HepG2 (cell line): ENCODE measurements around the gene LBX2. TPM values are rescaled to one million over a fixed set of nuclear protein-coding genes. Genes with fewer than 3 reads are reported as not detected.

Source experiments
- AKNA ChIP-seq: sonication (generic); formaldehyde crosslinking; IDR thresholded peaks from 2 replicates; pipeline ENCODE4 v1.4.0; 2020; ENCODE audit warnings: missing genetic modification reagents, borderline replicate concordance
- E2F2 ChIP-seq: sonication (generic); formaldehyde crosslinking; IDR thresholded peaks from 2 replicates; pipeline ENCODE4 v1.4.0; 2020; ENCODE audit warnings: missing genetic modification reagents, borderline replicate concordance
- FOXK1 ChIP-seq: sonication (generic); formaldehyde crosslinking; IDR thresholded peaks from 2 replicates; pipeline ENCODE4 v1.4.0; 2020; ENCODE audit warnings: low read depth, missing genetic modification reagents, borderline replicate concordance
- IRF9 ChIP-seq: sonication (generic); formaldehyde crosslinking; IDR thresholded peaks from 2 replicates; pipeline ENCODE4 v1.8.0; 2022; ENCODE audit warnings: missing genetic modification reagents, mild to moderate bottlenecking, borderline replicate concordance
- JUNB ChIP-seq: sonication (generic); formaldehyde crosslinking; IDR thresholded peaks from 2 replicates; pipeline ENCODE4 v1.8.0; 2022; ENCODE audit warnings: missing genetic modification reagents, mild to moderate bottlenecking, borderline replicate concordance
- NFIB ChIP-seq: sonication (generic); formaldehyde crosslinking; IDR thresholded peaks from 2 replicates; pipeline ENCODE4 v1.9.0; 2021; ENCODE audit warnings: missing genetic modification reagents, mild to moderate bottlenecking, borderline replicate concordance
- POGK ChIP-seq: sonication (generic); formaldehyde crosslinking; conservative IDR thresholded peaks from 2 replicates; pipeline ENCODE4 v1.8.0; 2022; ENCODE audit warnings: mild to moderate bottlenecking, moderate library complexity, missing genetic modification reagents
- RBFOX2 ChIP-seq: fragments of 200-400 bp; formaldehyde crosslinking; IDR thresholded peaks from 2 replicates; pipeline ENCODE4 v1.6.1; 2017; ENCODE audit warnings: low read depth, mild to moderate bottlenecking, low read length
- RXRB ChIP-seq: IDR thresholded peaks from 2 replicates; pipeline ENCODE4 v1.6.1; 2016; ENCODE audit warnings: borderline replicate concordance, missing genetic modification reagents, missing compliant biosample characterization
- SIX4 ChIP-seq: sonication (generic); formaldehyde crosslinking; IDR thresholded peaks from 2 replicates; pipeline ENCODE4 v1.4.0; 2020; ENCODE audit warnings: missing genetic modification reagents
- YEATS2 ChIP-seq: sonication (generic); formaldehyde crosslinking; IDR thresholded peaks from 2 replicates; pipeline ENCODE4 v1.4.0; 2020; ENCODE audit warnings: missing genetic modification reagents, borderline replicate concordance
- YEATS4 ChIP-seq: sonication (generic); formaldehyde crosslinking; IDR thresholded peaks from 2 replicates; pipeline ENCODE4 v1.4.0; 2020; ENCODE audit warnings: missing genetic modification reagents, borderline replicate concordance
- ZIK1 ChIP-seq: sonication (generic); formaldehyde crosslinking; IDR thresholded peaks from 2 replicates; pipeline ENCODE4 v1.5.0; 2020; ENCODE audit warnings: mild to moderate bottlenecking, low read depth, missing genetic modification reagents, borderline replicate concordance
- ZNF275 ChIP-seq: sonication (generic); formaldehyde crosslinking; IDR thresholded peaks from 2 replicates; pipeline ENCODE4 v1.8.0; 2022; ENCODE audit warnings: missing genetic modification reagents, mild to moderate bottlenecking, inconsistent platforms, borderline replicate concordance
- ZNF768 ChIP-seq: sonication (generic); formaldehyde crosslinking; IDR thresholded peaks from 2 replicates; pipeline ENCODE4 v1.4.0; 2020; ENCODE audit warnings: missing genetic modification reagents
- polyA plus RNA-seq, 8 experiments: library from polyadenylated mRNA; depleted of rRNA in 3 of 8; stranded (reverse) in 7 of 8; unstranded in 1 of 8; fragments of >200 nt; fragmentation: Illumina TruSeq in 4 of 8; extraction: Trizol in 4 of 8; gene quantifications; 2 replicates each; pipeline versions ENCODE4 v1.2.1 to v1.2.3, GENCODE V29; 2011 to 2016; ENCODE audit warnings: low read depth in 4 of 8, missing spikeins in 1 of 8, mixed read lengths in 1 of 8; ENCODE audit not compliant: insufficient read depth in 1 of 8
- total RNA-seq, 5 experiments: library from RNA; depleted of rRNA; stranded (reverse); fragments of >200 nt; fragmentation: Illumina TruSeq; extraction: Trizol; gene quantifications; 2 replicates each; pipeline ENCODE4 v1.2.3, GENCODE V29; 2016; ENCODE audit warnings: low read depth in 1 of 5

The LBX2 gene
- total and polyA plus RNA-seq, 2 of the 13 experiments (the other 11 are each of a cell fraction or from before 2014, with no cell fraction given): 6.4 to 8.1 TPM

GRCh38 chr2:74512744-74513604 is 13.6 kb upstream of the LBX2 start (continued):
- TF ChIP-seq YEATS4 (CRISPR knock-in tag) (no peak), ZIK1 (CRISPR knock-in tag) (no peak), RXRB (CRISPR knock-in tag) (no peak), RBFOX2 (peak; percentile 64), JUNB (CRISPR knock-in tag) (no peak), E2F2 (CRISPR knock-in tag) (no peak), ZNF768 (peak; percentile 68; the same call in 1 of the 2 replicates), AKNA (no peak), IRF9 (CRISPR knock-in tag) (peak; percentile 59; the same call in 1 of the 2 replicates), ZNF275 (CRISPR knock-in tag) (no peak), SIX4 (CRISPR knock-in tag) (no peak), YEATS2 (peak; percentile 17; the same call in 1 of the 2 replicates), FOXK1 (CRISPR knock-in tag) (peak; percentile 29; the same call in 1 of the 2 replicates), NFIB (no peak), POGK (CRISPR knock-in tag) (no peak)
